Panc1 (cell line): ENCODE data around the gene RASSF8.

ENCODE experiments used
- POLR2AphosphoS5 ChIP-seq: IDR thresholded peaks from 2 replicates; pipeline ENCODE4 v1.6.1; 2012; ENCODE audit warnings: mild to moderate bottlenecking, low read depth, low read length, moderate library complexity
- TF ChIP-seq, protein P1 (sequence below): fragments of 450-650 bp; IDR thresholded peaks from 2 replicates; pipeline ENCODE4 v1.5.1; 2017; ENCODE audit warnings: mild to moderate bottlenecking

DNA sequence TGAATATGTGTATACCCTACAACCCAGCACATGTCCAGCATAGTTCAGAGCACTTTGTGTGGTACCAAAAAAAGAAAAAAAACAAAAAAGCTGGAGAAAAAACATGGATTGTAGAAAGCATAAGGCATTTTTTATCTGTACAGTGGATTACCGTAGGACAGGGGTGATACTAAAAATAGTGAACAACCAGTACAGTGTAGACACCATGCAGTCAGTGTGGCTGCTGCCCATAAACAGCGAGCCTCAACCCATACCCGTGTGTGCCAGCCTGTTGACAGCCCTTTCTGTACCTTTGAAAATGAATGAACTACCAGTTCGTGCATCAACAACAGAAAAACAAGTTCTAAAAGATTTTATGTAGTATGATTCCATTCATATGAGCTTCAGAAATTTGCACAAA lies 25.1 kb downstream of the RASSF8 start:
- TF ChIP-seq POLR2AphosphoS5, result no peak
- TF ChIP-seq, protein P1, sequence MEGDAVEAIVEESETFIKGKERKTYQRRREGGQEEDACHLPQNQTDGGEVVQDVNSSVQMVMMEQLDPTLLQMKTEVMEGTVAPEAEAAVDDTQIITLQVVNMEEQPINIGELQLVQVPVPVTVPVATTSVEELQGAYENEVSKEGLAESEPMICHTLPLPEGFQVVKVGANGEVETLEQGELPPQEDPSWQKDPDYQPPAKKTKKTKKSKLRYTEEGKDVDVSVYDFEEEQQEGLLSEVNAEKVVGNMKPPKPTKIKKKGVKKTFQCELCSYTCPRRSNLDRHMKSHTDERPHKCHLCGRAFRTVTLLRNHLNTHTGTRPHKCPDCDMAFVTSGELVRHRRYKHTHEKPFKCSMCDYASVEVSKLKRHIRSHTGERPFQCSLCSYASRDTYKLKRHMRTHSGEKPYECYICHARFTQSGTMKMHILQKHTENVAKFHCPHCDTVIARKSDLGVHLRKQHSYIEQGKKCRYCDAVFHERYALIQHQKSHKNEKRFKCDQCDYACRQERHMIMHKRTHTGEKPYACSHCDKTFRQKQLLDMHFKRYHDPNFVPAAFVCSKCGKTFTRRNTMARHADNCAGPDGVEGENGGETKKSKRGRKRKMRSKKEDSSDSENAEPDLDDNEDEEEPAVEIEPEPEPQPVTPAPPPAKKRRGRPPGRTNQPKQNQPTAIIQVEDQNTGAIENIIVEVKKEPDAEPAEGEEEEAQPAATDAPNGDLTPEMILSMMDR, result no peak
